Endodermal cell (in vitro differentiated cells): ENCODE data around the gene HPCAL1. TPM values are rescaled to one million over a fixed set of nuclear protein-coding genes. Genes with fewer than 3 reads are reported as not detected.

Experiments
- DNase-seq: peaks from one replicate; pipeline ENCODE4 v3.0.0-alpha.2; 2017
- H3K27ac ChIP-seq: 2 replicates; pipeline ENCODE4 v1.5.1; 2013; ENCODE audit warnings: mild to moderate bottlenecking, low read depth, low read length, moderate library complexity
- H3K27me3 ChIP-seq: 2 replicates; pipeline ENCODE4 v1.6.1; 2013; ENCODE audit warnings: mild to moderate bottlenecking, low read length, moderate library complexity; ENCODE audit not compliant: insufficient read depth, control insufficient read depth, poor library complexity, severe bottlenecking
- H3K36me3 ChIP-seq: 2 replicates; pipeline ENCODE4 v1.7.0; 2013; ENCODE audit warnings: mild to moderate bottlenecking, low read length, moderate library complexity; ENCODE audit not compliant: control insufficient read depth, insufficient read depth
- H3K4me1 ChIP-seq: one replicate; pipeline ENCODE4 v1.7.0; 2013; ENCODE audit warnings: low read length; ENCODE audit not compliant: control insufficient read depth, insufficient read depth
- H3K4me3 ChIP-seq: 2 replicates; pipeline ENCODE4 v1.5.1; 2013; ENCODE audit warnings: mild to moderate bottlenecking, low read length, moderate library complexity
- H3K9ac ChIP-seq: 2 replicates; pipeline ENCODE4 v1.6.1; 2013; ENCODE audit warnings: mild to moderate bottlenecking, low read length, moderate library complexity; ENCODE audit not compliant: poor library complexity, severe bottlenecking; ENCODE audit errors: extremely low read depth
- H3K9me3 ChIP-seq: 2 replicates; pipeline ENCODE4 v1.6.1; 2013; ENCODE audit warnings: mild to moderate bottlenecking, low read length, moderate library complexity; ENCODE audit not compliant: control insufficient read depth
- H3K27ac Mint-ChIP-seq: 2 replicates; pipeline ENCODE4 v1.8.0; 2020; ENCODE audit warnings: mixed read lengths
- H3K27me3 Mint-ChIP-seq: 2 replicates; pipeline ENCODE4 v1.8.0; 2021; ENCODE audit warnings: mild to moderate bottlenecking, mixed read lengths; ENCODE audit not compliant: insufficient read depth
- H3K36me3 Mint-ChIP-seq: 2 replicates; pipeline ENCODE4 v1.8.0; 2020; ENCODE audit warnings: low read depth, mixed read lengths
- H3K4me1 Mint-ChIP-seq: 2 replicates; pipeline ENCODE4 v1.8.0; 2020; ENCODE audit warnings: mixed read lengths
- H3K4me3 Mint-ChIP-seq: 2 replicates; pipeline ENCODE4 v1.8.0; 2020; ENCODE audit warnings: mild to moderate bottlenecking, moderate library complexity, mixed read lengths
- H3K9me3 Mint-ChIP-seq: 2 replicates; pipeline ENCODE4 v1.8.0; 2020; ENCODE audit warnings: mild to moderate bottlenecking, mixed read lengths
- CTCF ChIP-seq: fragments of 200-600 bp; sonication (generic); conservative IDR thresholded peaks from 2 replicates; pipeline ENCODE4 v1.5.0; 2021; ENCODE audit warnings: antibody characterized with exemption, mild to moderate bottlenecking
- WGBS, 2 experiments: methylation state at CpG; one replicate each; pipeline versions ENCODE4 v1.1.5 to v1.1.7; 2013; ENCODE audit warnings: missing lambda C conversion rate in 2 of 2, mixed read lengths in 1 of 2; ENCODE audit not compliant: insufficient coverage in 1 of 2, insufficient read length in 1 of 2; 5-methylcytosine and 5-hydroxymethylcytosine counted together
- total RNA-seq, 2 donors: library from RNA; stranded (reverse); fragmentation: NEBNext Ultra II Directional in 1 of 2; extraction: Animal tissue kit (Norgen Biotek cat#: 25700) in 1 of 2; gene quantifications; 2 replicates in 1 of 2; 3 replicates in 1 of 2; pipeline ENCODE4 v1.2.1, GENCODE V29; 2021

The HPCAL1 gene
- total RNA-seq, 2 donors from 2014 or later = 6.8 to 8.1 TPM

- no peaks in the 10 kb centered on the region for H3K4me1 ChIP-seq
- no peaks in the 10 kb centered on the region for H3K36me3 Mint-ChIP-seq
- H3K9ac ChIP-seq = no peak overlapping the region
- H3K4me3 ChIP-seq = no peak overlapping the region
- H3K36me3 ChIP-seq = no peaks in the 10 kb centered on the region
- WGBS, 2 experiments = 92 to 93% methylated on average over 5 of the region's 5 CpGs
- no peak overlapping the region for H3K27ac ChIP-seq
- H3K4me1 Mint-ChIP-seq = peaks cover 10% of the 10 kb centered on the region
- no peak overlapping the region for H3K27ac Mint-ChIP-seq
- no peaks in the 10 kb centered on the region for H3K27me3 ChIP-seq
- peaks cover 5% of the 10 kb centered on the region for H3K27me3 Mint-ChIP-seq
- TF ChIP-seq CTCF = no peak
- DNase-seq = no peak
- no peaks in the 10 kb centered on the region for H3K9me3 ChIP-seq
- no peak overlapping the region for H3K4me3 Mint-ChIP-seq
- H3K9me3 Mint-ChIP-seq = no peaks in the 10 kb centered on the region
Observed at GRCh38 chr2:10465910-10466309, 163.2 kb downstream of the HPCAL1 start.

GRCh38 chr2:10466801-10467200, 164.1 kb downstream of the HPCAL1 start:
- H3K9me3 Mint-ChIP-seq = no peaks in the 10 kb centered on the region
- H3K4me1 Mint-ChIP-seq = peaks cover 11% of the 10 kb centered on the region
- peak; percentile 37 for TF ChIP-seq CTCF
- Histone ChIP-seq H3K27ac (no peak overlapping the region), H3K9me3 (no peaks in the 10 kb centered on the region), H3K27me3 (no peaks in the 10 kb centered on the region), H3K4me3 (no peak overlapping the region), H3K4me1 (no peaks in the 10 kb centered on the region), H3K36me3 (no peaks in the 10 kb centered on the region), H3K9ac (no peak overlapping the region)
- 83 to 96% methylated on average over 7 to 11 of the region's 11 CpGs for WGBS, 2 experiments
- H3K27me3 Mint-ChIP-seq = peaks cover 5% of the 10 kb centered on the region
- no peaks in the 10 kb centered on the region for H3K36me3 Mint-ChIP-seq
- DNase-seq = peak; percentile 63
- H3K4me3 Mint-ChIP-seq = no peak overlapping the region
- no peak overlapping the region for H3K27ac Mint-ChIP-seq

- no peaks in the 10 kb centered on the region for H3K9me3 ChIP-seq
- 87 to 92% methylated on average over 6 to 13 of the region's 15 CpGs for WGBS, 2 experiments
- no peak overlapping the region for H3K4me3 ChIP-seq
- no peaks in the 10 kb centered on the region for H3K9me3 Mint-ChIP-seq
- no peak for TF ChIP-seq CTCF
- H3K27ac Mint-ChIP-seq = no peak overlapping the region
- no peaks in the 10 kb centered on the region for H3K4me1 ChIP-seq
- no peak overlapping the region for H3K9ac ChIP-seq
- H3K4me3 Mint-ChIP-seq = no peak overlapping the region
- H3K36me3 ChIP-seq = no peaks in the 10 kb centered on the region
- H3K4me1 Mint-ChIP-seq = peaks cover 12% of the 10 kb centered on the region
- no peaks in the 10 kb centered on the region for H3K27me3 ChIP-seq
- H3K27ac ChIP-seq = no peak overlapping the region
- H3K27me3 Mint-ChIP-seq = peaks cover 5% of the 10 kb centered on the region
- no peak for DNase-seq
- no peaks in the 10 kb centered on the region for H3K36me3 Mint-ChIP-seq
Observed at GRCh38 chr2:10467401-10467800, 164.7 kb downstream of the HPCAL1 start.
